ENCODE measurements around the gene FA2H.

- TF ChIP-seq CTCF (IDR thresholded peaks at IDR 0.05) (no peak), POLR2A (IDR thresholded peaks at IDR 0.05) (no peak)
Measured at GRCh38 chr16:74811911-74812310, 37.3 kb upstream of the FA2H start.
